KBM-7 (cell line): ENCODE data around the gene KREMEN1.
A peak's percentile ranks its signal among the peaks of the same experiment; 100 is the strongest.
"Not testable (repeated sequence)": the region's sequence is repeated elsewhere in the genome, so short reads cannot be mapped to it uniquely, and the experiment has no call there.

Experiments
- DNase-seq: peaks from one replicate; pipeline ENCODE4 v3.0.0-alpha.2; 2015
- in situ Hi-C: fragments of 300-500 bp; cut with MboI; formaldehyde crosslinking; loops from 2 replicates; pipeline ENCODE4 v1.14.3; 2020; ENCODE audit warnings: low sequenced_read_pairs, low pct_unique_long_range_greater_than_20kb, mixed read lengths

KREMEN1 gene

GRCh38 chr22:29072193-29072978, 449 bp upstream of the KREMEN1 start:
- in situ Hi-C loops, result no loop called here
- DNase-seq, result peak; percentile 72

- no peak for DNase-seq
- in situ Hi-C loops, result no loop called here
Observed at GRCh38 chr22:29073618-29074275, 912 bp downstream of the KREMEN1 start.

GRCh38 chr22:29074276-29074772, 1.5 kb downstream of the KREMEN1 start:
- no peak for DNase-seq
- in situ Hi-C loops, result no loop called here

- no peak for DNase-seq
- in situ Hi-C loops, result no loop called here
Observed at GRCh38 chr22:29078036-29078868, 5.4 kb downstream of the KREMEN1 start.

GRCh38 chr22:29078869-29079207, 6.0 kb downstream of the KREMEN1 start:
- in situ Hi-C loops, result no loop called here
- DNase-seq, result no peak

- DNase-seq, result no peak
- in situ Hi-C loops, result no loop called here
Observed at GRCh38 chr22:29079218-29079901, 6.5 kb downstream of the KREMEN1 start.

GRCh38 chr22:29080106-29080975, 7.5 kb downstream of the KREMEN1 start:
- no peak for DNase-seq
- in situ Hi-C loops, result no loop called here

GRCh38 chr22:29081517-29082236, 8.8 kb downstream of the KREMEN1 start:
- in situ Hi-C loops, result no loop called here
- no peak for DNase-seq

GRCh38 chr22:29082826-29083545, 10.2 kb downstream of the KREMEN1 start:
- in situ Hi-C loops, result no loop called here
- DNase-seq, result no peak

GRCh38 chr22:29083576-29083932, 10.7 kb downstream of the KREMEN1 start:
- DNase-seq, in situ Hi-C loops: not testable (repeated sequence)

GRCh38 chr22:29083933-29084591, 11.2 kb downstream of the KREMEN1 start:
- no peak for DNase-seq
- in situ Hi-C loops, result no loop called here

- no peak for DNase-seq
- in situ Hi-C loops, result no loop called here
Observed at GRCh38 chr22:29087012-29087411, 14.2 kb downstream of the KREMEN1 start.

GRCh38 chr22:29088809-29089208, 16.0 kb downstream of the KREMEN1 start:
- no peak for DNase-seq
- in situ Hi-C loops, result no loop called here

GRCh38 chr22:29089507-29089906, 16.7 kb downstream of the KREMEN1 start:
- in situ Hi-C loops, result no loop called here
- no peak for DNase-seq

GRCh38 chr22:29090039-29090438, 17.2 kb downstream of the KREMEN1 start:
- DNase-seq, result no peak
- in situ Hi-C loops, result no loop called here

- in situ Hi-C loops, result no loop called here
- DNase-seq, result no peak
Observed at GRCh38 chr22:29092243-29092642, 19.4 kb downstream of the KREMEN1 start.

- no peak for DNase-seq
- in situ Hi-C loops, result no loop called here
Observed at GRCh38 chr22:29093030-29093429, 20.2 kb downstream of the KREMEN1 start.
